HL-60 (cell line): ENCODE measurements around the gene HARBI1.

ENCODE experiments used
- CTCF ChIP-seq: IDR thresholded peaks from one replicate; pipeline ENCODE4 v1.5.1; 2011; ENCODE audit warnings: low read length, control low read depth, inconsistent platforms; ENCODE audit not compliant: insufficient read depth
- GABPA ChIP-seq: IDR thresholded peaks from 2 replicates; pipeline ENCODE4 v1.6.1; 2012; ENCODE audit warnings: low read depth
- POLR2AphosphoS5 ChIP-seq: IDR thresholded peaks from 2 replicates; pipeline ENCODE4 v1.6.1; 2012; ENCODE audit warnings: low read depth
- REST ChIP-seq: IDR thresholded peaks from 2 replicates; pipeline ENCODE4 v1.6.1; 2012; ENCODE audit warnings: low read depth; ENCODE audit not compliant: insufficient replicate concordance

GRCh38 chr11:46643986-46644385, 27.0 kb upstream of the HARBI1 start:
- no peak for TF ChIP-seq CTCF
- TF ChIP-seq POLR2AphosphoS5 = no peak
- no peak for TF ChIP-seq GABPA
- TF ChIP-seq REST = no peak
